GM21381 (cell line): ENCODE data around the gene FCRL6.

Source experiments
- ATAC-seq: cut with Tn5 transposase; IDR thresholded peaks from one replicate; pipeline ENCODE4 v1.9.1; 2021; ENCODE audit warnings: mild to moderate bottlenecking, moderate library complexity; ENCODE audit not compliant: unreplicated experiment

Gene FCRL6

GRCh38 chr1:159835356-159835755 is 33.2 kb downstream of the FCRL6 start:
- no peak for ATAC-seq

- ATAC-seq, result no peak
These were observed 33.8 kb downstream of the FCRL6 start for GRCh38 chr1:159835862-159836525.

- peak; percentile 66 for ATAC-seq
These were observed 36.6 kb downstream of the FCRL6 start for GRCh38 chr1:159838715-159839114.

- peak; percentile 83 for ATAC-seq
These were observed 37.1 kb downstream of the FCRL6 start for GRCh38 chr1:159839116-159839849.

GRCh38 chr1:159841749-159842148 is 39.6 kb downstream of the FCRL6 start:
- no peak for ATAC-seq

GRCh38 chr1:159843459-159843858 is 41.3 kb downstream of the FCRL6 start:
- no peak for ATAC-seq

GRCh38 chr1:159845751-159846629 is 43.8 kb downstream of the FCRL6 start:
- no peak for ATAC-seq

- no peak for ATAC-seq
These were observed 45.1 kb downstream of the FCRL6 start for GRCh38 chr1:159847231-159847630.

- no peak for ATAC-seq
These were observed 46.2 kb downstream of the FCRL6 start for GRCh38 chr1:159848326-159848725.

GRCh38 chr1:159849626-159850366 is 47.6 kb downstream of the FCRL6 start:
- no peak for ATAC-seq

GRCh38 chr1:159851407-159851806 is 49.2 kb downstream of the FCRL6 start:
- ATAC-seq, result no peak

GRCh38 chr1:159853417-159854115 is 51.4 kb downstream of the FCRL6 start:
- no peak for ATAC-seq

- ATAC-seq, result peak; percentile 16
These were observed 52.0 kb downstream of the FCRL6 start for GRCh38 chr1:159854116-159854692.

- ATAC-seq, result peak; percentile 85
These were observed 52.6 kb downstream of the FCRL6 start for GRCh38 chr1:159854693-159855192.

- ATAC-seq, result no peak
These were observed 53.5 kb downstream of the FCRL6 start for GRCh38 chr1:159855709-159856108.

- ATAC-seq, result no peak
These were observed 54.4 kb downstream of the FCRL6 start for GRCh38 chr1:159856576-159856975.

- ATAC-seq, result no peak
These were observed 55.7 kb downstream of the FCRL6 start for GRCh38 chr1:159857889-159858288.

GRCh38 chr1:159859767-159860322 is 57.7 kb downstream of the FCRL6 start:
- ATAC-seq, result no peak

- ATAC-seq, result no peak
These were observed 58.3 kb downstream of the FCRL6 start for GRCh38 chr1:159860456-159860855.
